ENCODE results near the gene MAFB.

The MAFB gene

GRCh38 chr20:40714916-40715315 is 25.9 kb upstream of the MAFB start:
- DNase-seq (ENCODE audit: low read depth) = no peak
- no peak for TF ChIP-seq CTCF (IDR thresholded peaks at IDR 0.05; ENCODE audit: insufficient read depth, low read depth, low read length, missing control alignments)
- no peak overlapping the region for H3K4me3 ChIP-seq (ENCODE audit: low read depth, low read length)

GRCh38 chr20:40714109-40714508 is 25.1 kb upstream of the MAFB start:
- no peak overlapping the region for H3K4me3 ChIP-seq (ENCODE audit: low read depth, low read length)
- no peak for TF ChIP-seq CTCF (IDR thresholded peaks at IDR 0.05; ENCODE audit: insufficient read depth, low read depth, low read length, missing control alignments)
- peak; percentile 35 for DNase-seq (ENCODE audit: low read depth)

- TF ChIP-seq CTCF (IDR thresholded peaks at IDR 0.05; ENCODE audit: insufficient read depth, low read depth, low read length, missing control alignments) = no peak
- DNase-seq (ENCODE audit: low read depth) = no peak
- H3K4me3 ChIP-seq (ENCODE audit: low read depth, low read length) = no peak overlapping the region
Measured at GRCh38 chr20:40713508-40713907, 24.5 kb upstream of the MAFB start.

- DNase-seq (ENCODE audit: low read depth) = no peak
- H3K4me3 ChIP-seq (ENCODE audit: low read depth, low read length) = no peak overlapping the region
- no peak for TF ChIP-seq CTCF (IDR thresholded peaks at IDR 0.05; ENCODE audit: insufficient read depth, low read depth, low read length, missing control alignments)
Measured at GRCh38 chr20:40711079-40711478, 22.0 kb upstream of the MAFB start.

GRCh38 chr20:40710603-40711002 is 21.6 kb upstream of the MAFB start:
- no peak for TF ChIP-seq CTCF (IDR thresholded peaks at IDR 0.05; ENCODE audit: insufficient read depth, low read depth, low read length, missing control alignments)
- no peak for DNase-seq (ENCODE audit: low read depth)

GRCh38 chr20:40706977-40707582 is 18.0 kb upstream of the MAFB start:
- H3K4me3 ChIP-seq (ENCODE audit: low read depth, low read length) = no peak overlapping the region
- DNase-seq (ENCODE audit: low read depth) = peak; percentile 38
- TF ChIP-seq CTCF (IDR thresholded peaks at IDR 0.05; ENCODE audit: insufficient read depth, low read depth, low read length, missing control alignments) = peak; percentile 4

More at GRCh38 chr20:40710603-40711002, 21.6 kb upstream of the MAFB start:
- no peak overlapping the region for H3K4me3 ChIP-seq (ENCODE audit: low read depth, low read length)

GRCh38 chr20:40705413-40705812 is 16.4 kb upstream of the MAFB start:
- no peak for DNase-seq (ENCODE audit: low read depth)
- no peak for TF ChIP-seq CTCF (IDR thresholded peaks at IDR 0.05; ENCODE audit: insufficient read depth, low read depth, low read length, missing control alignments)
- no peak overlapping the region for H3K4me3 ChIP-seq (ENCODE audit: low read depth, low read length)

All from GM12865 (cell line).